ENCODE results near the gene PHF21A. TPM values are rescaled to one million over a fixed set of nuclear protein-coding genes. Genes with fewer than 3 reads are reported as not detected.

PHF21A gene
- total and polyA plus RNA-seq, 2 donors (not counting 3 experiments of a cell fraction or from before 2014, with no cell fraction given) = 14.1 to 30.5 TPM

GRCh38 chr11:46049325-46049897 is 71.8 kb downstream of the PHF21A start:
- Histone ChIP-seq H3K27me3 (ENCODE audit: control insufficient read depth in 2 of 2, insufficient read depth in 2 of 2, low read length in 2 of 2) (no peaks in the 10 kb centered on the region), H4K20me1 (replicated peaks; ENCODE audit: control insufficient read depth, extremely low read depth, insufficient read depth, low read length) (peaks cover 5% of the 10 kb centered on the region), H3K4me1 (ENCODE audit: control insufficient read depth, extremely low read depth, insufficient read depth, low read length) (no peaks in the 10 kb centered on the region), H3K9me3 (replicated peaks; ENCODE audit: control insufficient read depth, insufficient read depth, low read length) (no peaks in the 10 kb centered on the region), H3K36me3 (ENCODE audit: control insufficient read depth in 2 of 2, extremely low read depth in 1 of 2, insufficient read depth in 2 of 2, low read length in 2 of 2) (no peaks in the 10 kb centered on the region), H3K27ac (ENCODE audit: insufficient read depth, low read depth, low read length) (no peak overlapping the region), H2AFZ (ENCODE audit: low read depth, low read length) (no peak overlapping the region), H3K4me3 (replicated peaks in 1 of 3; ENCODE audit: insufficient read depth in 1 of 3, low read depth in 1 of 3, low read length in 3 of 3) (no peak overlapping the region), H3K79me2 (ENCODE audit: control insufficient read depth, insufficient read depth, low read length) (no peaks in the 10 kb centered on the region), H3K9me1 (replicated peaks; ENCODE audit: control insufficient read depth, extremely low read depth, insufficient read depth, low read length) (peaks cover 2% of the 10 kb centered on the region), H3K4me2 (ENCODE audit: insufficient read depth, low read length) (no peak overlapping the region), H3K9ac (replicated peaks; ENCODE audit: extremely low read depth, insufficient read depth, low read length) (no peak overlapping the region)
- DNase-seq (ENCODE audit: low read depth, low spot score) (no peak), FAIRE-seq (no peak)
- intact Hi-C loops (cut with micrococcal nuclease) = no loop called here
- dilution Hi-C loops (cut with MboI; ENCODE audit: extremely low pct_ligation_motif_present, low sequenced_read_pairs) = no loop called here
- ChIA-PET POLR2A (no interaction called here), CTCF (interaction anchor here (1.3 kb wide), 1 partner anchor 19 kb away, joined by 5 read pairs; no protein-coding TSS in a partner anchor)
- TF ChIP-seq MYC (IDR thresholded peaks at IDR 0.05; ENCODE audit: low read depth, low read length) (no peak), EZH2 (IDR thresholded peaks at IDR 0.05; ENCODE audit: borderline replicate concordance, low read depth, low read length, severe bottlenecking) (no peak), POLR2AphosphoS5 (IDR thresholded peaks at IDR 0.05; ENCODE audit: insufficient read depth, low read depth, low read length) (no peak), FOS (IDR thresholded peaks at IDR 0.05; ENCODE audit: borderline replicate concordance, insufficient read depth, low read length) (no peak), JUN (IDR thresholded peaks at IDR 0.05; ENCODE audit: borderline replicate concordance, insufficient read depth, insufficient read length, low read depth) (no peak), CTCF (IDR thresholded peaks at IDR 0.05; ENCODE audit: extremely low read depth in 1 of 2, insufficient read depth in 1 of 2, low read depth in 1 of 2, low read length in 2 of 2) (no peak), GATA2 (IDR thresholded peaks at IDR 0.05; ENCODE audit: insufficient read depth, insufficient read length, low read depth, low read length) (no peak), MAX (IDR thresholded peaks at IDR 0.05; ENCODE audit: insufficient read depth, insufficient read length) (no peak), POLR2A (IDR thresholded peaks at IDR 0.05; ENCODE audit: low read depth, low read length) (no peak)
- no TSS peak for BruUV-seq (replicated peaks)

Measured in endothelial cell of umbilical vein (primary cell).